IPS-18a (cell line): Measurements from ENCODE around the gene OSBPL2.

Experiments
- H3K27ac ChIP-seq: one replicate; pipeline ENCODE4 v1.5.1; 2013; ENCODE audit warnings: low read length
- H3K27me3 ChIP-seq: one replicate; pipeline ENCODE4 v1.6.1; 2013; ENCODE audit warnings: mild to moderate bottlenecking, low read length; ENCODE audit not compliant: control insufficient read depth, insufficient read depth
- H3K36me3 ChIP-seq: one replicate; pipeline ENCODE4 v1.6.1; 2013; ENCODE audit warnings: low read depth, low read length; ENCODE audit not compliant: control insufficient read depth
- H3K4me1 ChIP-seq: one replicate; pipeline ENCODE4 v1.6.1; 2013; ENCODE audit warnings: low read depth, low read length; ENCODE audit not compliant: control insufficient read depth
- H3K4me3 ChIP-seq: one replicate; pipeline ENCODE4 v1.5.1; 2013; ENCODE audit warnings: low read length
- H3K9ac ChIP-seq: one replicate; pipeline ENCODE4 v1.6.1; 2013; ENCODE audit warnings: mild to moderate bottlenecking, low read length, moderate library complexity
- H3K9me3 ChIP-seq: one replicate; pipeline ENCODE4 v1.6.1; 2013; ENCODE audit warnings: low read depth, low read length; ENCODE audit not compliant: control insufficient read depth

OSBPL2 gene

DNA sequence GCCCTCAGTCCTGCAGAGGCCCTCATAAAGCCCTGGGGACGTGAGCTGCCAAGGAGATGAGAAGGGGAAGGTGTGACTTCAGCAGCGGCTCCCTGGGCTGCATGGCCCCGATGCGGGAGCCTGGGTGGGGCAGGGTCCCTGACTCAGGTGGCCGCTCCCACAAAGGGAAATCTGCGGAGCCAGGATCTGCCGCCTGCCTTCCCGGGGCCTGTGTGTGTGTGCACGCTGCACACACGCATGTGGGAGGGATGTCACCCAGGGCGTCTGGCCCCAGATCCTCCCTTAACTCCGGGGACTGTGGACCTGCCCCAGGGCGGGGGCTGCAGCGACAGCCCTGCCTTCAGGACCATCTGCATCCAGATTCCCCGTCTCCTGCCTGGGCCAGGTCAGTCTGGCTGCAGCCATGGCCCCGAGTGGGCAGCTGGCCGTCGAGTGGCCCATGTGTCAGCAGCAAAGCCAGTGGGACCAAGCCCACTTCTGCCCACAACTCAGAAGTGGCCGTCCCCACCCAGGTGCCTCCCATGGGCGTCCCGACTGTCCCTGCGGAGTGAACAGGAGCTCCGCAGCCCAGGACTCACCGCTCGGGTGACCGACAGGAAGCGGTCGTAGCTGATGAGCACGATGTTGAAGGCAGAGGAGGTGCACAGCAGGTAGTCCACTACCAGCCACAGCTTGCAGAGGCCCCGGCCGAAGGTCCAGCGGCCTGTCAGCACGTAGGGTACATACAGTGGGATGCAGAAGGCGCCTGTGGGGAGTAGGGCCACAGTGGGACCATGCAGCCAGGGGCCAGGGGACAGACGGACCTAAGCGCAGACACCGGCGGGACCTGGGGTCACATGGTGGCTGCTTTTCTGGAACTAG lies 20.2 kb upstream of the OSBPL2 start:
- Histone ChIP-seq H3K27ac (no peak overlapping the region), H3K4me1 (peaks cover 10% of the 10 kb centered on the region), H3K27me3 (peaks cover 56% of the 10 kb centered on the region), H3K36me3 (no peaks in the 10 kb centered on the region), H3K9me3 (no peaks in the 10 kb centered on the region), H3K9ac (no peak overlapping the region), H3K4me3 (peak overlapping the region; percentile 56)

DNA sequence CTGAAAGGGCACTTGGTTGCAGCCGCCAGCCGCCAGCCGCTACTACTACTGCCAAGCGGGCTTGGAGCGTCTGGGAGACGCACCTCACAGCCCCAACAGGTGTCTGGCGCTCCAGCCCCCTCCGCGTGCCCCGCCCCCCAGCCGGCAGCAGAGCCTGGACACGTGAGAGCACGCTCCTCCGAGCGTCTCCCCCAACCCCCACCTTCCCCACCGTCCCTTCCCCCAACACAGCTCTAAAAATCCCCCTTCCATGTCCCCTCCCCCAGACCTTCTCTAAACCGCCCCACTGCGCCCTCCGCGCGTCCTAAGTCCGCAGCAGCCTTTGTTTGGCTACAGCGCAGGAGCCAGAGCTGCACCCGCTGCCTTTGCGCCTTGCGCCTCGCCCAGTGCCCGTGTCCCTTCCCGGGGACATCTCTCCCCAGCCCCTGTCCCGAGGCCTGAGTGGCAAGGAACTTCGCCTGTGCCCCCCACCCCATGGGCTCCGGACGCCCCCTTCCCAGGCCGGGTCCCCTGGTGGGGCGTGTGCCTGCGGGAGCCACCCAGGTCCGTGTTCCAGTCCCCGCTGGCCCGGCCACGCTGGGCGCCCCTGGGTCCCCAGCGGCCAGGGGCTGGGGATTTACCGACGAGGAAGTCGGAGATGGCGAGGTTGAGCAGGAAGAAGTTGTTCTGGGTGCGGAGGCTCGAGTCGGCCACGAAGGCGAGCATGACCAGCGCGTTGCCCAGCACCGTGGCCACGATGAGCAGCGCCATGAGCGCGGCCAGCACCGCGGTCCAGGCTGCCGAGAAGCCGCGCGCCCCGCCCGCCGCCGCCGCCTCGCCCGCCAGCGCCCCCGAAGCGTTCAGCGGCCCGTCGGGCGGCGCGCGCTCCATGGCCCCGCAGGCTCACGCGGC lies 19.0 kb upstream of the OSBPL2 start:
- peaks cover 63% of the 10 kb centered on the region for H3K27me3 ChIP-seq
- no peaks in the 10 kb centered on the region for H3K9me3 ChIP-seq
- H3K9ac ChIP-seq: peak overlapping the region; percentile 42
- H3K36me3 ChIP-seq: no peaks in the 10 kb centered on the region
- H3K4me3 ChIP-seq: peak overlapping the region; percentile 56
- peaks cover 10% of the 10 kb centered on the region for H3K4me1 ChIP-seq
- H3K27ac ChIP-seq: no peak overlapping the region

DNA sequence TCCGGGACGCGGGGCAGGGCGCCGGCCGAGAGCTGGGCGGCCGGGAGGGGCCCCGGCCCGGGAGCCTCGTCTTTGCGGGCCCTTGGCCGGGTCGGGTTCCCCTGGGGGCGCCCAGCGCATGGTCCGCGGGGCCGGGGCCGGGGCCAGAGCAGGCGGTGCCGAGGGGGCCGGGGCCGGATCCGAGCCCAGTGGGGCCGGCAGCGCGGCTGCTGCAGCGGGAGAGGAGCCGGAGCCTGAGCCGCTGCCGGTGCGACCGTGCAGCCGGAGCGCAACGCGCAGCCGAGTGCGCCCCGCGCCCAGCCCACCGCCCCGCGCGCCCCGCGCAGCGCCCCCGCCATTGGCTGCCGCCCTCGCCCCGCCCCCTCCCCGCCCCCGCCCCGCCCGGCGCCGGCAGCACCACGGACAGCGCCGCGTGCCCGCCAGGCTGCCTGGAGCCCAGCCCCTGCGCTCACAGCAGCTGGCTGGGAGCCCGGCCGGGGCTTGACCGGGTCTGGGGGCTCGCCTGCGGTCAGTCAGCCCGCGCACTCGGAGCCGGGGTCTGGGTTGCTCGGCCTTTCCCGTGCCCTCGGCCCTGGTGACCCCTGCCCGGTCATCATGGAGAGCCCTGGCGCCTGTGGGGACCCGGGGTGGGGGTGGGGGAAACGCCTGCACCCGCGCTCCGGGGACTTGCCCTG lies 18.2 kb upstream of the OSBPL2 start, which contains the start of gene HRH3:
Gene HRH3, minus strand, starts transcription at position 287 of the 674 bp plus-strand sequence. CDS start 308 bp downstream, outside the sequence.
- peak within 1 kb of the TSS; percentile 42 for H3K9ac ChIP-seq
- H3K4me1 ChIP-seq: peaks cover 10% of the 10 kb centered on the region
- peaks cover 63% of the 10 kb centered on the region for H3K27me3 ChIP-seq
- H3K9me3 ChIP-seq: no peaks in the 10 kb centered on the region
- H3K4me3 ChIP-seq: peak within 1 kb of the TSS; percentile 56
- no peaks in the 10 kb centered on the region for H3K36me3 ChIP-seq
- no peak within 1 kb of the TSS for H3K27ac ChIP-seq

DNA sequence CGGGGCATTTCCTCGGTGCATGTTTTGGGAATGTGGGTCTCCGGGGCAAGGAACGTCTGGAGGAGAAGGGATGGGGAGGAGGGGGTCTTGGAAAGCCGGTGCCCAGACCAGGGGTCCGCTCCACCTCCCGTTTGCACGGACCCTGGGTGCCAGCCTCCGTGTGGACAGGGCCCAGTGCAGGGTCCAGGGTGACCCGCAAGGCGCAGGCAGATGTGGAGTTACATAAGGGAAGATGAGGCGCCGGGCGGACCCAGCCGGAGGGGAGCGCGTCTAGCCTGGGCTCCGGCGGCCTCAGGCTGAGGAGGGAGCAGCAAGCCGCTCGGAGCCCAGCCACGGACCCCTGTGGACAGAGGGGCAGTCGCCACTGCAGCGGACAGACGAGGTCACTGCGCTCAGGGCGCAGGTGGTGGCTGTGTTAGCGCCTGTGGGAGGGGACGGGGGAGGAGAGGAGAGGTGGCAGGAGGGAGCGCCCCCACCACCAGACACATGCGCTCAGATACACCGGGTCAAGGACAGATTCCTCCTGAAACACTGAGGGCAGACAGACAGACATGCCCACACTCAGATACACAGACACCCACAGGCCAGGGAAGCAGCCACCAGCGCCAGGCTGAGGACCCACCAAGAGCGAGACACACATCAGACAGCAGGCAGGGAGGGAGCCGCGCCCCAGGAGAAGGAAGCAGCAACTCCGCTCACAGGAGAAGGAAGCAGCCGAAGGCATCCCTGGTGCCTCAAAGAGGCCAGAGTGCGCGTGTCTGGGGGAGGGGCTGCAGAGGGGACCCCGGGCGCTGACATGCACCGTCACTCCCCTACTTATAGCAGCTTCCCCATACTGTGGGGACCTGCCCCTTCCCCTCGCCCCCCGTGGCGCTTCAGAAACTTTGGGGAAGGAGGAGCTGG lies 17.4 kb upstream of the OSBPL2 start:
- H3K4me1 ChIP-seq: peaks cover 10% of the 10 kb centered on the region
- peak overlapping the region; percentile 49 for H3K4me3 ChIP-seq
- peaks cover 63% of the 10 kb centered on the region for H3K27me3 ChIP-seq
- no peak overlapping the region for H3K27ac ChIP-seq
- no peak overlapping the region for H3K9ac ChIP-seq
- H3K36me3 ChIP-seq: no peaks in the 10 kb centered on the region
- H3K9me3 ChIP-seq: no peaks in the 10 kb centered on the region

DNA sequence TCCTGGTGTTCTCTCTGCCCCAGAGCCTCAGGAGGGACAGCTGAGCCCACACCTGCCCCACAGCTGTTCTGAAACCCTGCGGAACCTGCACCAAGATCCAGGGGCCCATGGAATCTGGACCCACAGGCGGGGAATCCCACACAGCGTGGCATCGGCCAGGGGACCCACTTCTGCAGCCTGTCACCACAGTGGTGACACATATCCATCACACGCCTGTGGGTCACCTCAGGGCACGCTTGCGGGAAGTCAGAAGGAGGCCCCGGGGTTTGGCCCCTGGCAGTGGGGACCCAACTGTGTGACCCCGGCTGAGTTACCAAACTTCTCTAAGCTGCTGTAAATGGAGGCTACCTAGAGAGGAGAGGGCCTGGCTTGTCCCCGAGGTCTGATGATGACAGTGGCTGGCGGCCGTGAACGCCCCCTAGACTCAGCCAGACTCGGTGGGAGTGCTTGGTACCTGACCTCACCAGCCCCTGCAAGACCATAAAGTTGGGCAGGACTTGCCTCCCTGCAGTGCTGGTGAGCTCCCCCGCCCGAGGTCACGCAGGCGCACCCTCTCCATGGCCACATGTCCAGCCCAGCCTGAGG lies 16.0 kb upstream of the OSBPL2 start:
- Histone ChIP-seq H3K4me1 (peaks cover 10% of the 10 kb centered on the region), H3K27ac (no peak overlapping the region), H3K27me3 (peaks cover 57% of the 10 kb centered on the region), H3K9me3 (no peaks in the 10 kb centered on the region), H3K36me3 (no peaks in the 10 kb centered on the region), H3K4me3 (no peak overlapping the region), H3K9ac (no peak overlapping the region)

DNA sequence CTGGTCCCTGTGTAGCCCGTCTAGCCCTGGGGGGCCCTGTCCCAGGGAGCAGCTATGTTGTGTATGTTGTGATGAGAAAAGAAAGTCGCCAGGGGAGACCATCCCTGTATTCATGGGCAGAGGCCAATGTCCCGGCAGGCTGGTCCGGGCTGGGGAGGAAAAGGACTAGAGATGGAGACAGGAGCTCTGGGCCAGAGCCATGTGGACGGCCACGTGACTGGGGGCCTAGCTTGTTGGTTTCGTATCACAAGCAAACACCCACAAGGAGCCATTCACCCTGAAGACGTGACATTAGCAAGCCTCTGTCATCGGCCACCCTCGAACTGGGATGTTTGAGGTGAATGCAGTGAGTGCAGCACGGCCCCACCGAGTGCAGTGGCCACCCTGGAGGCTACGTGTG lies 15.3 kb upstream of the OSBPL2 start:
- H3K36me3 ChIP-seq: no peaks in the 10 kb centered on the region
- H3K9me3 ChIP-seq: no peaks in the 10 kb centered on the region
- no peak overlapping the region for H3K9ac ChIP-seq
- peaks cover 51% of the 10 kb centered on the region for H3K27me3 ChIP-seq
- H3K4me3 ChIP-seq: no peak overlapping the region
- no peak overlapping the region for H3K27ac ChIP-seq
- H3K4me1 ChIP-seq: peaks cover 10% of the 10 kb centered on the region

DNA sequence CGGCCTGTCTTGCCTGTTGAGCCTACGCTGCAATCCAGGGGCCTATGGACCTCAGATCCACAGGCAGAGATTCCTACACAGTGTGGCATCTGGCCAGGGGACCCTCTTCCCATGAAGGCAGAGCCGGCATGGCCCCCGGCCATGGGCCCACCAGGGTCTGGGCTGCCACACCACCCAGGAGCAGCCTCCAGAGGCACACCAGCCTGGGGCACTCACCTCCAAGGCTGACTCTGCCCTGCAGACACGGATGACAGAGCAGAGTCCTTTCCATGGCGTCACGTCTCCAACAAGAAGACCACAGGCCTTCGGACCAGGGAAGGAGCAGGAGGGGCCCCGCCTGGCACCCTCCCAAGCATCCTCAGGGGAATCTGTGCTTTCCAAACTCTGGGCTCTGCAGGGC lies 14.8 kb upstream of the OSBPL2 start:
- peaks cover 45% of the 10 kb centered on the region for H3K27me3 ChIP-seq
- H3K36me3 ChIP-seq: no peaks in the 10 kb centered on the region
- no peak overlapping the region for H3K4me3 ChIP-seq
- H3K27ac ChIP-seq: no peak overlapping the region
- peaks cover 7% of the 10 kb centered on the region for H3K4me1 ChIP-seq
- no peaks in the 10 kb centered on the region for H3K9me3 ChIP-seq
- H3K9ac ChIP-seq: no peak overlapping the region

DNA sequence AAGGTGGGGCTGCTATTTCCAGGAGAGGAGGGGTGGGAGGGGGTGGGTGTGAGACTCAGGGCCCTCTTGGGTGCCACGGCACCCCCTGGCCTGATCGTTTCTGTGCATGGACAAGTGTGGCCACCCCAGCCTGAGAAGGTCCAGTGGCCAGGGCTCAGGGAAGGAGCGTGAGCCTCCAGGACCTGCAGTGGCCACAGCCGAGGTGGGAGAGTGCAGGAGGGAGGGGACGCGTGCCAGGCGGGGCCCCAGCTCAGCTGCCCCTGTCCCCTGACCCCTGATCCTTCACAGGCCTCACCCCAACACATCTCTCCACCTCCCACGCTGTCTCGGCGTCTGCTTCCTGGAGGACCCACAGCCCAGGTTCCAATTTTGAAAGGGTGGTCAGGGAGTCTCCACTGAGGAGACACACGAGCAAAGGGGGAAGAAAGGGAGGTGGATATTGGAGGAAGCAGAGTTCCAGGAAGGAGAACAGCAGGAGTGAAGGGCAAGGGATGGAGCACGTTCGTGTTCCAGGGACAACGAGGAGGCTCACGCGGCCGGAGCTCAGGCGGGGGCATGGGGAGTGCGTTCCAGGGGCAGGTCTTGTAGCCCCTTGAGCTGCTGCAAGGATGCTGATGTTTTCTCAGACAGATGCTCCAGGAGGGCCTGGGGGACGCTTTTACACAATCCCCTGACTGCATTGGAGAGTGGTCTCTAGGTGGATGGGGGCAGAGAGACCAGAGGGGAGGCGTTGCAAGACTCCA lies 14.0 kb upstream of the OSBPL2 start:
- no peak overlapping the region for H3K4me3 ChIP-seq

DNA sequence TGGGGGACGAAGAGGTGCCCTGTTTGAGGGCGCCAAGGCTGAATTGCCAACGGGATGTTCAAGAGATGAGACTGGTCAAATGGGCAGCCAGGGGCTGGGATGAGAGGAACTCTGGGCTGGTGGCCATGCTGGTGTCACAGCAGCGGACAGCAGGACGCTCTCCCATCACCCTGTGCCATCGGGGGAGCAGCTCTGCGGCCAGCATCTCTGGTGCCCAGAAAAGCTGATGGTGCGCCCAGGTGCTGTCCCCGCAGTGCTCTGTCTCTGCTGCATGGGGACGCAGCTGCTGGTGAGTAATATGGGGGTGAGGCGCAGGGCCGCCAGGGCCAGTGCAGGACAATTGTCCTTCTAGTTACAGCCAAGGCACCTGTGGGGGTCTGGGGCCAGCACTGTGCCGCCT lies 13.3 kb upstream of the OSBPL2 start:
- H3K27me3 ChIP-seq: peaks cover 33% of the 10 kb centered on the region

More for the DNA sequence above, 14.0 kb upstream of the OSBPL2 start:
- Histone ChIP-seq H3K27me3 (peaks cover 38% of the 10 kb centered on the region), H3K27ac (no peak overlapping the region), H3K4me1 (peaks cover 4% of the 10 kb centered on the region), H3K36me3 (no peaks in the 10 kb centered on the region), H3K9me3 (no peaks in the 10 kb centered on the region), H3K9ac (no peak overlapping the region)

More for the DNA sequence above, 13.3 kb upstream of the OSBPL2 start:
- H3K9me3 ChIP-seq: no peaks in the 10 kb centered on the region
- no peak overlapping the region for H3K9ac ChIP-seq
- H3K4me3 ChIP-seq: no peak overlapping the region
- no peak overlapping the region for H3K27ac ChIP-seq
- H3K36me3 ChIP-seq: no peaks in the 10 kb centered on the region
- H3K4me1 ChIP-seq: peaks cover 4% of the 10 kb centered on the region
